Endothelial cell of umbilical vein (primary cell): ENCODE measurements around the gene TM4SF20. TPM values are rescaled to one million over a fixed set of nuclear protein-coding genes. Genes with fewer than 3 reads are reported as not detected.

Experiments used
- BruUV-seq: library from RNA; stranded (reverse); fragments of 400-500 nt; replicated peaks from 2 replicates; lab custom pipeline; 2021; lab: Mats Ljungman, UMichigan
- CTCF ChIA-PET: fragments of 300-600, 350-600 bp; sonication (Branson Sonifier 250); formaldehyde crosslinking; loops from one replicate; lab custom pipeline; 2021; ENCODE audit warnings: antibody characterized with exemption, inconsistent platforms; lab: Charles Lee
- POLR2A ChIA-PET: fragments of 300-600, 350-600 bp; sonication (Branson Sonifier 250); formaldehyde crosslinking; loops from one replicate; lab custom pipeline; 2021; ENCODE audit warnings: antibody characterized with exemption, inconsistent platforms; lab: Charles Lee
- DNase-seq: peaks from one replicate; pipeline ENCODE4 v3.0.0-alpha.2; 2011; ENCODE audit warnings: low read depth, low spot score
- FAIRE-seq: peaks from 2 replicates; lab custom pipeline; 2011; peaks lifted over from hg19 to GRCh38; lab: Jason Lieb, UNC
- H2AFZ ChIP-seq: 2 replicates; pipeline ENCODE4 v1.6.0; 2012; ENCODE audit warnings: low read depth, low read length, control low read depth, inconsistent platforms
- H3K27ac ChIP-seq: 2 replicates; pipeline ENCODE4 v1.5.1; 2011; ENCODE audit warnings: low read depth, mild to moderate bottlenecking, control low read depth, low read length, moderate library complexity; ENCODE audit not compliant: insufficient read depth
- H3K27me3 ChIP-seq, 2 experiments: 2 replicates each; pipeline versions ENCODE4 v1.6.0 to v1.6.1; 2011; ENCODE audit warnings: low read length in 2 of 2, mixed read lengths in 1 of 2; ENCODE audit not compliant: control insufficient read depth in 2 of 2, insufficient read depth in 2 of 2
- H3K36me3 ChIP-seq, 2 experiments: 2 replicates in 1 of 2; 3 replicates in 1 of 2; pipeline ENCODE4 v1.5.1; 2011; ENCODE audit warnings: low read length in 2 of 2, mild to moderate bottlenecking in 1 of 2, moderate library complexity in 1 of 2; ENCODE audit not compliant: control insufficient read depth in 2 of 2, insufficient read depth in 2 of 2; ENCODE audit errors: extremely low read depth in 1 of 2
- H3K4me1 ChIP-seq: 3 replicates; pipeline ENCODE4 v1.5.1; 2011; ENCODE audit warnings: mild to moderate bottlenecking, low read length; ENCODE audit not compliant: control insufficient read depth, insufficient read depth; ENCODE audit errors: extremely low read depth
- H3K4me2 ChIP-seq: 2 replicates; pipeline ENCODE4 v1.6.1; 2011; ENCODE audit warnings: low read length, control low read depth, mixed read lengths; ENCODE audit not compliant: insufficient read depth
- H3K4me3 ChIP-seq, 3 experiments: fragments of 200-600 bp in 1 of 3; sonication (generic), shearing (Covaris generic) in 1 of 3; replicated peaks in 1 of 3; 2 replicates each; pipeline ENCODE4 v1.5.1; 2011 to 2016; ENCODE audit warnings: control low read depth in 3 of 3, low read length in 3 of 3, mild to moderate bottlenecking in 2 of 3, inconsistent platforms in 1 of 3, low read depth in 1 of 3, moderate library complexity in 1 of 3; ENCODE audit not compliant: insufficient read depth in 1 of 3
- H3K79me2 ChIP-seq: 2 replicates; pipeline ENCODE4 v1.6.0; 2012; ENCODE audit warnings: low read length, inconsistent platforms; ENCODE audit not compliant: control insufficient read depth, insufficient read depth
- H3K9ac ChIP-seq: replicated peaks from 2 replicates; pipeline ENCODE3; 2011; ENCODE audit warnings: low read length, control low read depth; ENCODE audit not compliant: insufficient read depth; ENCODE audit errors: extremely low read depth
- H3K9me1 ChIP-seq: replicated peaks from 3 replicates; pipeline ENCODE4 v1.6.0; 2011; ENCODE audit warnings: mild to moderate bottlenecking, low read length; ENCODE audit not compliant: control insufficient read depth, insufficient read depth; ENCODE audit errors: extremely low read depth
- H3K9me3 ChIP-seq: replicated peaks from 2 replicates; pipeline ENCODE4 v1.5.1; 2012; ENCODE audit warnings: low read length, inconsistent platforms; ENCODE audit not compliant: control insufficient read depth, insufficient read depth
- H4K20me1 ChIP-seq: replicated peaks from 2 replicates; pipeline ENCODE3; 2011; ENCODE audit warnings: mild to moderate bottlenecking, low read length; ENCODE audit not compliant: control insufficient read depth, insufficient read depth; ENCODE audit errors: extremely low read depth
- CTCF ChIP-seq, 2 donors: IDR thresholded peaks; 1 replicate in 1 of 2; 2 replicates in 1 of 2; pipeline ENCODE4 v1.5.1; 2011; ENCODE audit warnings: low read length in 2 of 2, mild to moderate bottlenecking in 2 of 2, moderate library complexity in 2 of 2, control low read depth in 1 of 2, inconsistent platforms in 1 of 2, low read depth in 1 of 2; ENCODE audit not compliant: insufficient read depth in 1 of 2; ENCODE audit errors: extremely low read depth in 1 of 2
- EZH2 ChIP-seq: IDR thresholded peaks from 2 replicates; pipeline ENCODE4 v1.6.1; 2012; ENCODE audit warnings: borderline replicate concordance, low read depth, mild to moderate bottlenecking, moderate library complexity, low read length, inconsistent platforms; ENCODE audit not compliant: severe bottlenecking
- FOS ChIP-seq: IDR thresholded peaks from 2 replicates; pipeline ENCODE4 v1.6.1; 2011; ENCODE audit warnings: mild to moderate bottlenecking, low read length, moderate library complexity, borderline replicate concordance; ENCODE audit not compliant: insufficient read depth
- GATA2 ChIP-seq: IDR thresholded peaks from 2 replicates; pipeline ENCODE4 v1.7.0; 2011; ENCODE audit warnings: low read depth, mild to moderate bottlenecking, moderate library complexity, mixed read lengths, low read length; ENCODE audit not compliant: insufficient read length, insufficient read depth
- JUN ChIP-seq: IDR thresholded peaks from 2 replicates; pipeline ENCODE4 v1.6.1; 2011; ENCODE audit warnings: borderline replicate concordance, low read depth; ENCODE audit not compliant: insufficient read length, insufficient read depth
- MYC ChIP-seq: IDR thresholded peaks from one replicate; pipeline ENCODE4 v1.6.1; 2011; ENCODE audit warnings: mild to moderate bottlenecking, low read depth, low read length
- POLR2A ChIP-seq: IDR thresholded peaks from 2 replicates; pipeline ENCODE4 v1.6.1; 2012; ENCODE audit warnings: low read depth, mild to moderate bottlenecking, control low read depth, low read length
- POLR2AphosphoS5 ChIP-seq: IDR thresholded peaks from 2 replicates; pipeline ENCODE4 v1.6.1; 2012; ENCODE audit warnings: low read depth, mild to moderate bottlenecking, control low read depth, low read length, moderate library complexity; ENCODE audit not compliant: insufficient read depth
- dilution Hi-C: fragments of 300-500 bp; cut with MboI; formaldehyde crosslinking; loops from one replicate; pipeline ENCODE4 v1.15.0; 2019; ENCODE audit warnings: low sequenced_read_pairs; ENCODE audit not compliant: extremely low pct_ligation_motif_present
- intact Hi-C: fragments of 100-400 bp; cut with micrococcal nuclease; formaldehyde crosslinking; loops from one replicate; pipeline ENCODE4 v1.10.0; 2022
- polyA plus RNA-seq, 4 experiments: library from polyadenylated mRNA; depleted of rRNA in 3 of 4; stranded (reverse) in 3 of 4; unstranded in 1 of 4; fragments of >200 nt; gene quantifications; 2 replicates each; pipeline versions ENCODE4 v1.2.1 to v1.2.3, GENCODE V29; 2011 to 2012; ENCODE audit warnings: missing spikeins in 1 of 4
- total RNA-seq: library from RNA; stranded (reverse); gene quantifications from 2 replicates; pipeline ENCODE4 v1.2.3, GENCODE V29; 2021
- TF ChIP-seq, protein P1 (sequence below): IDR thresholded peaks from 2 replicates; pipeline ENCODE4 v1.6.1; 2011; ENCODE audit not compliant: insufficient read depth, insufficient read length

Gene TM4SF20
- total and polyA plus RNA-seq, 2 donors (not counting 3 experiments of a cell fraction or from before 2014, with no cell fraction given): not detected

DNA sequence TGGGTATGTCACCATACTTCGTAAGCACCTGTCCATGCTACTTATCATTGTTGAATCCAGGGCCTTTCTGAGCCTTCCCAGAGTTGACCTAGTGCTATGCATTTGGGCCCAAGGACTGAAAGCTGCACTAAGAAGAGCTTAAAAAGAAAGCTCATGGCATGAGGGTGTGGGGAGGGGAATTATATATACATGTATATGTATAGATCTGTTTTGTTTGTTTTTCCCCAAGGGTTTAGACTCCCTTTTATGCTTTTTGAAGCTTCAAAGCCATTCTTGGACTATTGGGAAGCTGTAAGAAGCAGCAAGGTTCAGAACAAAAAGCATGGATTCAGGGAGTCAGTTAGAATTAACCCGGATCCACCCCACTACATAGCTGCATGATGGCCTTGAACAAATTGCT, 30.8 kb downstream of the TM4SF20 start:
- Histone ChIP-seq H3K4me3 (no peak overlapping the region), H4K20me1 (no peaks in the 10 kb centered on the region), H3K9me3 (no peaks in the 10 kb centered on the region), H3K9me1 (no peaks in the 10 kb centered on the region), H3K79me2 (no peaks in the 10 kb centered on the region), H2AFZ (no peak overlapping the region), H3K9ac (no peak overlapping the region), H3K36me3 (peaks cover 2 to 5% of the 10 kb centered on the region in 2 experiments), H3K27me3 (no peaks in the 10 kb centered on the region), H3K4me1 (no peaks in the 10 kb centered on the region), H3K27ac (no peak overlapping the region), H3K4me2 (no peak overlapping the region)
- CTCF ChIA-PET: interaction anchor here (0.7 to 1.4 kb wide), 3 partner anchors 10 to 310 kb away, joined by 3 to 5 read pairs (median 3); no protein-coding TSS in a partner anchor
- intact Hi-C loops: no loop called here
- FAIRE-seq (no peak), DNase-seq (no peak)
- POLR2A ChIA-PET: no interaction called here
- dilution Hi-C loops: no loop called here
- BruUV-seq: no TSS peak
- TF ChIP-seq MYC (no peak), POLR2A (no peak), JUN (no peak), POLR2AphosphoS5 (no peak)
- TF ChIP-seq, protein P1, sequence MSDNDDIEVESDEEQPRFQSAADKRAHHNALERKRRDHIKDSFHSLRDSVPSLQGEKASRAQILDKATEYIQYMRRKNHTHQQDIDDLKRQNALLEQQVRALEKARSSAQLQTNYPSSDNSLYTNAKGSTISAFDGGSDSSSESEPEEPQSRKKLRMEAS: no peak

DNA sequence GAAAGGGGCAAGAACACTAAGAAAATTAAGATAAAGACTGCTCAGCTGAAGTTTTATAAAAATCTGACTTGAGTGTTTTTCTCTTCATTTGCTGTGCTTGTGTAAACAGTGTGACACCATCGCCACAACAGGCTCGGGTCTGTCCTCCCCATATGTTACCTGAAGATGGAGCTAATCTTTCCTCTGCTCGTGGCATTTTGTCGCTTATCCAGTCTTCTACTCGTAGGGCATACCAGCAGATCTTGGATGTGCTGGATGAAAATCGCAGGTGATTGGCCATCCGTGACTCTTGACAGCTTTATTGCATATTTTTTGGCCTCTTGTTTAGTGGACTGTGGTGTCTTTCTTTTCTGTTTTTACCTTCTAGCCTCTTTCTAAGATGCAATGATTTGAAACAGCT, 32.0 kb downstream of the TM4SF20 start:
- H3K36me3 ChIP-seq: peaks cover 2 to 5% of the 10 kb centered on the region in 2 experiments
- BruUV-seq: no TSS peak
- ChIA-PET CTCF (interaction anchor here (0.8 kb wide), 1 partner anchor 18 kb away, joined by 3 read pairs; no protein-coding TSS in a partner anchor), POLR2A (no interaction called here)
- H2AFZ ChIP-seq: no peak overlapping the region
- no peaks in the 10 kb centered on the region for H3K9me1 ChIP-seq
- intact Hi-C loops: no loop called here
- FAIRE-seq (no peak), DNase-seq (no peak)
- no peak overlapping the region for H3K27ac ChIP-seq
- no peaks in the 10 kb centered on the region for H3K27me3 ChIP-seq
- H3K79me2 ChIP-seq: no peaks in the 10 kb centered on the region
- TF ChIP-seq GATA2 (no peak), JUN (no peak), MYC (no peak), POLR2A (no peak), CTCF (IDR thresholded peaks at IDR 0.05; ENCODE audit: extremely low read depth in 1 of 2, insufficient read depth in 1 of 2, low read depth in 1 of 2, low read length in 2 of 2) (no peak), FOS (no peak), EZH2 (no peak), POLR2AphosphoS5 (no peak)
- TF ChIP-seq, protein P1: no peak
- no peaks in the 10 kb centered on the region for H3K4me1 ChIP-seq
- H4K20me1 ChIP-seq: no peaks in the 10 kb centered on the region
- dilution Hi-C loops: no loop called here
- H3K9ac ChIP-seq: no peak overlapping the region
- H3K9me3 ChIP-seq: no peaks in the 10 kb centered on the region
- no peak overlapping the region for H3K4me3 ChIP-seq
- no peak overlapping the region for H3K4me2 ChIP-seq
